ENCODE results near the gene NFATC2. TPM values are rescaled to one million over a fixed set of nuclear protein-coding genes. Genes with fewer than 3 reads are reported as not detected.

Gene NFATC2
- total RNA-seq, 2 donors from 2014 or later: 29.4 to 41.1 TPM

DNA sequence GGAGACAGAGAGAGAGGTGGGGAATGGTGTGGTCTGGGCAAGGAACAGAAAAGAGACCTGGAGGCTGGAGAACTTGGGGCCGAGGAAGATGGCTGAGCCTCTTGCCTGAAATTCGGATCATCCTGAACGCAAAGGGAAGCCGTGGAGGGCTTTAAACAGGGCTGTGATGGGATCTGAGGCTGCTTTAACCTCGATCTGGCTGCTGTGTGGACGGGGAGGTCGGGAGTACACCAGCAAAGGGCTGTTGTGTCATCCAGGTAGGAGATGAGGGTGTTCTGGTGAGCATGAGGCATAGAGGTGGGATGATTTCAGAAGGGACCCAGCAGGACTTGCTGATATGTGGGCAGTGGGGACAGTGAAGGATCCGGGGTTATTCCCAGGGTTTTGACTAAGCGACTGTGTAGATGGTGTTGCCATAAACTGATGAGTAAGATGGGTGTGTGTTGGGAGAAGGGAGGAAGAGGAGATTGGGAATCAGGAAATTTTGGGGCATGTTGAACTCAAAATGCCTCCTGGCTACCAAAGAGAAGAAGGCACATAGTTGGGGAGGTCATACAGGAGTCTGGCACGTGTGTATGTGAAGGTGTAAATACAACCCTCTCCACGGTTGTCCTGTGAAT is 158.5 kb downstream of the NFATC2 start:
- Mint-ChIP-seq H3K36me3 (ENCODE audit: low read depth) (peaks cover 61% of the 10 kb centered on the region), H3K27me3 (no peaks in the 10 kb centered on the region), H3K27ac (no peak overlapping the region), H3K9me3 (no peaks in the 10 kb centered on the region), H3K4me3 (peak overlapping the region; percentile 38), H3K4me1 (peaks cover 43% of the 10 kb centered on the region)
- ATAC-seq (replicated peaks): no peak

DNA sequence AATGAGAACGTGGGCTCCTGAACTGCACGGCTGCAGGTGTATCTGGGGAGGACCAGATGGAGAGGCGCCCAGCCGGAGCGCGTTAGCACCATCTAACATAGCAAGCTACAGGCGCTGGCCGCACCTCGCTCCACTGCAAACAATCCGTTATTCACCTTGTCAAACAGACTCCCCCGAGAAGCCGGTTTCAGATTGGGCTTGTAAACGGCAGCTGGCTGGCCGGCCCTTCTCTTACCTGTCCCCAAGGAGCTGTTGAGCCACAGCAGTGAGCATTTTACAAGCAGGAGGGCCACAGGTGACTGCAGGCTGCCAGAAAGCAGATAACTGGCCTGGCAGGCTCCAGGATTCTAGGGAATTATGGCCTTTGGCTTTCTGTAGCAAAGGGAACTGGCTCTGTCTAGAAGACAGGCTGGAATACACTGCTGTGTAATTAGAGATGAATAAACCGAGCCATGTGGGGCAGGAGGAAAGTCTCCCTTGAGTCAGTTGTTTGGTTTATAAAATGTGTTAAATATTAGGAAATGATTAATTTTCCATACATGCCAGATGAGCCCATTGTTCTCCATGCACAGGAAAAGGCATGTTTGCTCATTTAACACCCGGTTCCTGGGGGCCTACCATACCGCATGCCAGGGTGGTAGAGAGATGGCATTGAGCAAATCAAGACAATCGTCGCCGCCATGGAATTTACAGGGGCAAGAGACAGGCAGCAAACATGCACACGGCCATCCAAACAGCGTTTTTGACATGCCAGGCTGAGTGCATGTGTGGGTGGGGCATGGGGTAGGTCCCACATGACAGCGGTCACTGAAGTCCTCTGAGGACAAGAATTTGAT is 159.3 kb downstream of the NFATC2 start:
- ATAC-seq (replicated peaks): no peak
- Mint-ChIP-seq H3K4me3 (peak overlapping the region; percentile 0), H3K9me3 (no peaks in the 10 kb centered on the region), H3K4me1 (peaks cover 36% of the 10 kb centered on the region), H3K27me3 (no peaks in the 10 kb centered on the region), H3K36me3 (ENCODE audit: low read depth) (peaks cover 53% of the 10 kb centered on the region), H3K27ac (no peak overlapping the region)

DNA sequence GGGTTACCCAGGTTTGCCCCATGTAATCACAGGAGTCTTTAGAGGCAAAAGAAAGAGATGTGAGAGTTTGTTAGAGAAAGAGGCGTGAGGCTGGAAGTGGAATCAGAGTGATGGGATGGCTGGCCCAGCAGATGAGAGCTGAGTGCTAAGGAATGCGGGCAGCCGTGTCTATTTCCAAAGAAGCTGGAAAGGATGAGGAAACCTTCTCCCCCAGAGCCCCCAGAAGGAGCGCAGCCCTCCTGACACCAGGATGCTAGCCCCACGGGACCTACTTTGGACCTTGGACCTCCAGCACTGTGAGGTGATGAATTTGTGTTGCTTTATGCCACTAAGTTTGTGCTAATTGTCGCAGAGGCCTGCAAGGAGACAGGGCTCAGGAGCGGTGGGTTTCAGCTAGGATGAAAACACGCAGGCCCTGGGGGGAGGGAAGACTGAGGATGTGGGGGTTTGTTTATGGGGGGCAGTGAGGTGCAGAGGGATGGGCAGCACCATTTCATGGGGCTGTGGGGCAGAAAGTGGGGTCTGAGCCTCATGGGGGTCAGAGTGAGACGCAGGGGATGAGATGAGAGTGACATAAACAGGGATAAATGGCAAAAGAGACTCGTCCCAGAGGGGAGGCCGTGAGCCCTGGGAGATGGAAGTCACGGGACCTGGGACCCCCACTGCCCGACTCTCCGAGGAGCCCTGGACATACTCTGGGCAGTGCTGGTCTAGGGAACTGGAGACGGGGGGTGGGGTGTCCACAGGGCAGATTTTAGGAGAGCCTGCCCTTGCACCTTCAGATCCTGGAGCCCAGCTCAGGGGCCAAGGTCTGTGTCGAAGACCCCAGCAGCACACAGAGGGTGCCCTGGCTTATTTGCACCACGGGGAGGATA is 160.2 kb downstream of the NFATC2 start:
- Mint-ChIP-seq H3K27ac (no peak overlapping the region), H3K36me3 (ENCODE audit: low read depth) (peaks cover 45% of the 10 kb centered on the region), H3K27me3 (no peaks in the 10 kb centered on the region), H3K4me1 (peaks cover 32% of the 10 kb centered on the region), H3K9me3 (no peaks in the 10 kb centered on the region), H3K4me3 (no peak overlapping the region)
- no peak for ATAC-seq (replicated peaks)

DNA sequence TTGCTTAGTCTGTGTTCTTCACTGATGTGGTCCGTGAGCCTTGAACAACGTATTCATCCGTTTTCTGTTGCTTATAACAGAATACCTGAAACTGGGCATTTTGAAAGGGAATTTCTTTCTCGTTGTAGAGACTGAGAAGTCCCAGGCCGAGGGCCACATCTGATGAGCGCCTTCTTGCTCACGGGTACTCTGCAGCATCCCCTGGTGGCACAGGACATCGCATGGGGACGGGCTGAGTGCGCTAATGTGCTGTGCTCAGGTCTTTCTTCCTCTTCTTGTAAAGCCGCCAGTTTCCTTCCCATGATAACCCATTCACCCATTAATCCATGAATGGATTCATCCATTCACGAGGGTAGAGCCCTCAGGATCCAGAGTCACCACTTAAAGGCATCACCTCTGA is 161.0 kb downstream of the NFATC2 start:
- H3K9me3 Mint-ChIP-seq: no peaks in the 10 kb centered on the region
- H3K27me3 Mint-ChIP-seq: no peaks in the 10 kb centered on the region
- no peak for ATAC-seq (replicated peaks)
- H3K4me1 Mint-ChIP-seq: peaks cover 28% of the 10 kb centered on the region
- no peak overlapping the region for H3K4me3 Mint-ChIP-seq
- H3K27ac Mint-ChIP-seq: no peak overlapping the region
- H3K36me3 Mint-ChIP-seq (ENCODE audit: low read depth): peaks cover 37% of the 10 kb centered on the region

DNA sequence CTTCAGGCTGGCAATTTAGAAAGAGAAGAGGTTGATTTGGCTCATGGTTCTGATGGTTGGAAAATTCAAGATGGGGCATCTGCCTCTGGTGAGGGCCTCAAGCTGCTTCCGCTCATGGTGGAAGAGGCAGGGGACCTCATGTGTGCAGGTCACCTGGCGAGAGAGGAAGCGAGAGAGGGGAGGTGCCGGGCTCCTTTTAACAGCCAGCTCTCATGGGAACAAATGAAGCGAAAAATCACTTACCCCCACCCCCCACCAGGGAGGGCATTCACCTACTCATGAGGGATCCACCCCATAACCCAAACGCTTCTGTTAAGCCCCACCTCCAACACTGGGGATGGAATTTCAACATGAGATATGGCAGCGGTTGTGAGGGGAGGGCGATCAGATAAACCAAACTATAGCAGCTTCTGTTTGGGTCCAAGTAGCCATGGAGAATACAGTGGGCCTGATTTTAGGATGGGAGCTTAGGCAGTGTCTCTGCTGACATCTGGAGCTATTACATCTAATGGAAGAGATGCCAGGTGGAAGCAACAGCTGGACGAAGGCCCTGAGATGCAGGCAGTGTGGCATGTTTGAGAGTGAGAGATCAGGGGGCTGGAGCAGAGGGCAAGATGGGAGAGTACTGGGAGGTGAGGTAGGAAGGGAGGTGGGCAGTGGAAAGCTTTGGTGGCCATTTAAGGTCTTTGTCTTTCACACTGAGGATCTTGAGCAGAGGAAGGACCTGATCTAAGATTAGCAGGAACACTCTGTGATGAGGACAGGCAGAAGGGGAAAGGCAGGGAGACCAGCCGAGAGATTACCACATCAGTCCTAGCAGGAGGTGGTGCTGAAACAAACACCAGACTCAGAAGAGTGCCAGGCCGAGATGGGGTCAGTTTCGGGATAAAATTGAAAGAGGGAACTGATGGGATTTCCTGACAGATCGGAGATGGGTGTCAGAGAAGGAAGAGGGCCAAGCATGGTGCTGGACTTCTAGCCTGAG is 161.8 kb downstream of the NFATC2 start:
- Mint-ChIP-seq H3K4me3 (no peak overlapping the region), H3K9me3 (no peaks in the 10 kb centered on the region), H3K4me1 (peaks cover 27% of the 10 kb centered on the region), H3K27ac (peak overlapping the region; percentile 22), H3K36me3 (ENCODE audit: low read depth) (peaks cover 31% of the 10 kb centered on the region), H3K27me3 (no peaks in the 10 kb centered on the region)
- no peak for ATAC-seq (replicated peaks)

DNA sequence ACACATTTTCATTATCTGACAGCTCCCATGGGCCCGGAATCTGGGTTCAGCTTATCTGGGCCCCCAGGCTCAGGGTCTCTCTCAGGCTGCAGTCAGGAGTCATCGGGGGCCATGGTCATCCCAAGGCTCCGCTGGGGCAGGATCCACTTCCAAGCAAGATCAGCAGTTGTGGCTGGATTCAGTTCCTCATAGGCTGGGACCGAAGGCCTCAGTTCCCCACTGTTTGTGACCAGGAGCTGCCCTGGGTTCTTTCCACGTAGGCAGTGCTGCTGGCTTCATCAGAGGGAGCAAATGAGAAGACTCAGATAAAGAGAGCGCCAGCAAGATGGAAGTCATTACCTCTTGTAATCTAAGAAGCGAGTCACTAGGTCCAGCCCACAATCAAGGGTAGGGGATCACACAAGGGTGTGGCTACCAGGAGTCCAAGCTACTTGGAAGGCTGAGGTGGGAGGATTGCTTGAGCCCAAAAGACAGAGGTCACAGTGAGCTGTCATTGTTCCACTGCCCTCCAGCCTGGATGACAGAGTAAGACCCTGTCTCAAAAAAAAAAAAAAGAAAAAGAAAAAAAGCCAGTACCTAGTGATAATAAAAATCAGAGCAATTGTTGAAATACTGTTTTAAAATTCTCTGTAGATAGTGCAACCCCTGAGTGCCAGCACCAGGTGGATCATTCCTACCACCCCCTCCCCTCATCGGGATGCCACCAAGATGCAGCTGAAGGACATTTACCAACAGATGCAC is 162.7 kb downstream of the NFATC2 start:
- H3K9me3 Mint-ChIP-seq: no peaks in the 10 kb centered on the region
- no peak for ATAC-seq (replicated peaks)
- no peak overlapping the region for H3K4me3 Mint-ChIP-seq
- H3K27me3 Mint-ChIP-seq: no peaks in the 10 kb centered on the region
- H3K36me3 Mint-ChIP-seq (ENCODE audit: low read depth): peaks cover 23% of the 10 kb centered on the region
- H3K27ac Mint-ChIP-seq: no peak overlapping the region
- peaks cover 21% of the 10 kb centered on the region for H3K4me1 Mint-ChIP-seq

DNA sequence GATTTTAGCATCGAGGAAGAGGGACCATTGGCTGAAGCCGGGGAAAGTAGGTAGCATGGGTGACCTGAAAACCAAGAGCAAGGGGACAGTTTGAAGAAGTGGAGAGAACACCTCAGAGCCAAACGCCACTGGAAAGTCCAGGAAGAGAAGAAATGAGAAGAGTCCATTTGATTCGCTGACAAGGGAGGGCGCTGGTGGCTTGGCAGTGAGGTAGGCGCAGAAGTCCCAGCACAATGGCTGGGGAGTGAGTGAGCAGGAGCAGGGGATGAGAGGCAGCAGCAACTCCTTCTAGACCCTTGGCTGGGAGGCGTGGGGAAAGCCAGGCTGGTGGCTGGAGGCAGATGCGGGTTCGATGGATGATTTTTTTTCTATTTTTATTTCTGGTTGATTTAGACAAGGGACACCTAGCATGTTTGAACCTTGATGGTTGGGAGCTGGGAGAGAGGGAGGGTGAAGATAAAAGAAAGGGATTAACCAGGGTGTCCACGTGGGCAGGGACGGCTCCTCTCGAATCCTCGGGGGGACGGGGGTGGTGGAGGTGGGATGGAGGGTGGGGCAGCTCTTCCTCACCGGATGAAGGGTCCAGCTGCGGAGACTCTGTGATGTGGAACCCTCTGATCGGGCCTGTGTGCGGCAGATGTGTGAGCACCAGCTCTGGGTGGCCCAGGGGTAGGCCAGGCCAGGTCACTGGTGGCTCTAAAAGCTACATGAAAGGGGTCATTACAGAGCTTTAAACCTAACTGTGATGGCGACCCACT is 164.2 kb downstream of the NFATC2 start:
- H3K9me3 Mint-ChIP-seq: no peaks in the 10 kb centered on the region
- no peak overlapping the region for H3K4me3 Mint-ChIP-seq
- no peak overlapping the region for H3K27ac Mint-ChIP-seq
- H3K36me3 Mint-ChIP-seq (ENCODE audit: low read depth): peaks cover 12% of the 10 kb centered on the region
- H3K4me1 Mint-ChIP-seq: peaks cover 10% of the 10 kb centered on the region
- H3K27me3 Mint-ChIP-seq: no peaks in the 10 kb centered on the region
- ATAC-seq (replicated peaks): peak; percentile 60

DNA sequence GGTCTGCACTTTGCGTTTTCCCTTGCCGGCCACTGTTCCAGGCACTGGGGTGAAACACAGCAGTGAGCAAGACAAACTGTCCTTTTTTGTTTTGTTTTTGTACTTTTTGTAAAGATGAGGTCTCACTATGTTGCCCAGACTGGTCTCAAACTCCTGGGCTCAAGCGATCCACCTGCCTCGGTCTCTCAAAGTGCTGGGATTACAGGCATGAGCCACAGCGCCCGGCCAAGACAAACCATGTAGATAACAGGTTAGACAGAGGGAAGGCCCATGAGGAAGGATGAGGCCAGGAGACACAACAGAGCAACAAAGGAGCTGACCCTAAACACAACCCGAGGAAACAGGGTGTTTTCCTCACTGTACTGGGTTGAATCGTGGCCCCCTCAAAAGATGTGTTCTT is 165.4 kb downstream of the NFATC2 start:
- Mint-ChIP-seq H3K9me3 (no peaks in the 10 kb centered on the region), H3K36me3 (ENCODE audit: low read depth) (peaks cover 12% of the 10 kb centered on the region), H3K4me3 (no peak overlapping the region), H3K27me3 (no peaks in the 10 kb centered on the region), H3K27ac (no peak overlapping the region), H3K4me1 (peaks cover 10% of the 10 kb centered on the region)
- no peak for ATAC-seq (replicated peaks)

DNA sequence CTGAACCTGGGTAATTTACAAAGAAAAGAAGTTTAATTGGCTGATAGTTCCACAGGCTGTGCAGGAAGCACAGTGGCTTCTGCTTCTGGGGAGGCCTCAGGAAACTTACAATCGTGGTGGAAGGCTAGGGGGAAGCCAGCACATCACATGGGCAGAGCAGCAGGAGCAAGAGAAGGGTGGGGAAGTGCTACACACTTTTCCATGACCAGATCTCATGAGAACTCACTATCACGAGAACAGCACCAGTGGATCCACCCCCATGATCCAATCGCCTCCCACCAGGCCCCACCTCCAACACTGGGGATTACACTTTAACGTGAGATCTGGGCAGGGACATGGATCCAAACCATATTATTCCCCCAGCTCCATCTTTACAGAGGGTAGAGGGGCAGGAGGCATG is 166.4 kb downstream of the NFATC2 start:
- no peak overlapping the region for H3K27ac Mint-ChIP-seq

DNA sequence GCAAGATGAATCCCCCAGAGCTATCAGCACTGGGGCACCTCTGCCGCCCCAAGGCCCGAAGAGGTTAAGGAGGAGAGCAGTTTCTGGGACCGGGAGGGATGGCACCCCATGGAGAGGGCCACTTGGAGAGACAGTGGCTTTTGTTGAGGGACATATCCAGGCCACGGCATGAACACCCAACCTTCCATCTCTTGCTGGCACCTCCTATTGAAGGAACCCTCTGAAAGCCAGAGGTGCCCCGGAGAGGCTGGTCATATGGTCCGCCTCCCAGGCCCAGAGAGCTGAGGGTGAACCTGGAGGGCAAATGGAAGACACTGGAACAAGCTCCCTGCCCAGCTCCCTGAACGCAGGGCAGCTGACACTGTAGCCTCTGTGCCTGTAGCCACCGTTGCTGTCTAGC is 167.0 kb downstream of the NFATC2 start:
- no peaks in the 10 kb centered on the region for H3K9me3 Mint-ChIP-seq

More for the DNA sequence above, 166.4 kb downstream of the NFATC2 start:
- ATAC-seq (replicated peaks): no peak
- Mint-ChIP-seq H3K4me1 (peaks cover 10% of the 10 kb centered on the region), H3K4me3 (no peak overlapping the region), H3K27me3 (no peaks in the 10 kb centered on the region), H3K36me3 (ENCODE audit: low read depth) (peaks cover 11% of the 10 kb centered on the region), H3K9me3 (no peaks in the 10 kb centered on the region)

DNA sequence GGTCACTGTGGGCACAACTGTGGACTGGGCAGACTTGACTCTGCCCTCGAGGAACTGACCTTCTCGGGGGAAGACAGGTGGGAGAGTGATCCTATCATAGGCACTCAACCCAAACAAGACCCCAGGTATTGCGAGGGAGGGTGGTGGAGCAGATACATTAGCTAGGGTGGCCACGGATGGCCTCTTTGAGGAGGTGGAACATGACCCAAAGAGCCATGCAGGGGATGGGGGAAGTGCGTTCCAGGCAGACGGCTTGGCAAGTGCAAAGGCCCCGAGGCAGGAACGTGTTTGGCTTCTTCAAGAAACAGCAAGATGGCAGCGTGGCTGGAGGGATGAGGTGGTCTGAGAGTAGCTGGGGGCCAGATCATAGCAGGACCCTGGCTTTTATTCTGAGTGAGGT is 167.6 kb downstream of the NFATC2 start:
- no peak for ATAC-seq (replicated peaks)
- Mint-ChIP-seq H3K4me1 (no peaks in the 10 kb centered on the region), H3K4me3 (no peak overlapping the region)

More for the DNA sequence above, 167.0 kb downstream of the NFATC2 start:
- peaks cover 5% of the 10 kb centered on the region for H3K36me3 Mint-ChIP-seq (ENCODE audit: low read depth)
- H3K27ac Mint-ChIP-seq: no peak overlapping the region
- peaks cover 5% of the 10 kb centered on the region for H3K4me1 Mint-ChIP-seq
- H3K4me3 Mint-ChIP-seq: no peak overlapping the region
- no peaks in the 10 kb centered on the region for H3K27me3 Mint-ChIP-seq
- ATAC-seq (replicated peaks): no peak

DNA sequence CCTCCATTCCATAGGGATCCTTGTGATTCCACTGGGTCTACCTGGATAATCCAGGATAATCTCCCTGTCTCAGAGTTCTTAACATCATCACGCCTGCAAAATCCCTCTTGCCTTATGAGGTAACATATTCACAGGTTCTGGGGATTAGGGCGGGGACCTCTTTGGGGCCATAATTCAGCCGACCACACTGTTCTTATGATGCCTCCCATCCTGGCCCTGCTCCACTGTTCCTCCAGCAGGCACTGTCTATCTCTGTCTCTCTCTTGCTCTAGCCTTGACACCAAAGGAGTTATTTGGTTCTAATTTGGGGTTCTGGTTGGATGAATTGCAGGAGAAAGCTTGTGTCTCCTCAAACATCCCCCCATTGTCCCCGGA is 168.1 kb downstream of the NFATC2 start:
- Mint-ChIP-seq H3K36me3 (ENCODE audit: low read depth) (no peaks in the 10 kb centered on the region), H3K27ac (peak overlapping the region; percentile 31), H3K9me3 (no peaks in the 10 kb centered on the region), H3K27me3 (no peaks in the 10 kb centered on the region), H3K4me1 (no peaks in the 10 kb centered on the region), H3K4me3 (no peak overlapping the region)
- no peak for ATAC-seq (replicated peaks)

More for the DNA sequence above, 167.6 kb downstream of the NFATC2 start:
- H3K27me3 Mint-ChIP-seq: no peaks in the 10 kb centered on the region
- H3K36me3 Mint-ChIP-seq (ENCODE audit: low read depth): no peaks in the 10 kb centered on the region
- H3K27ac Mint-ChIP-seq: no peak overlapping the region
- no peaks in the 10 kb centered on the region for H3K9me3 Mint-ChIP-seq

All from activated T-helper 17 cell treated with anti-CD3 and anti-CD28 coated beads, Interleukin-2, amount 50 U/mL, for 72 hours (primary cell).